ENCODE measurements around the gene TIMM13. TPM values are rescaled to one million over a fixed set of nuclear protein-coding genes. Genes with fewer than 3 reads are reported as not detected.

The TIMM13 gene
- total and polyA plus RNA-seq, 9 of the 15 experiments (the other 6 are each of a cell fraction or from before 2014, with no cell fraction given), result 17.6 to 215 (median 71.8) TPM

GRCh38 chr19:2455851-2456570 lies 28.6 kb upstream of the TIMM13 start (continued):
- TF ChIP-seq, protein P1, sequence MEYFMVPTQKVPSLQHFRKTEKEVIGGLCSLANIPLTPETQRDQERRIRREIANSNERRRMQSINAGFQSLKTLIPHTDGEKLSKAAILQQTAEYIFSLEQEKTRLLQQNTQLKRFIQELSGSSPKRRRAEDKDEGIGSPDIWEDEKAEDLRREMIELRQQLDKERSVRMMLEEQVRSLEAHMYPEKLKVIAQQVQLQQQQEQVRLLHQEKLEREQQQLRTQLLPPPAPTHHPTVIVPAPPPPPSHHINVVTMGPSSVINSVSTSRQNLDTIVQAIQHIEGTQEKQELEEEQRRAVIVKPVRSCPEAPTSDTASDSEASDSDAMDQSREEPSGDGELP (CRISPR knock-in tag; IDR thresholded peaks at IDR 0.05; ENCODE audit: borderline replicate concordance), result 0 out of 2 replicates have a peak, but pooled peaks have one; percentile 4
- TF ChIP-seq, protein P2, sequence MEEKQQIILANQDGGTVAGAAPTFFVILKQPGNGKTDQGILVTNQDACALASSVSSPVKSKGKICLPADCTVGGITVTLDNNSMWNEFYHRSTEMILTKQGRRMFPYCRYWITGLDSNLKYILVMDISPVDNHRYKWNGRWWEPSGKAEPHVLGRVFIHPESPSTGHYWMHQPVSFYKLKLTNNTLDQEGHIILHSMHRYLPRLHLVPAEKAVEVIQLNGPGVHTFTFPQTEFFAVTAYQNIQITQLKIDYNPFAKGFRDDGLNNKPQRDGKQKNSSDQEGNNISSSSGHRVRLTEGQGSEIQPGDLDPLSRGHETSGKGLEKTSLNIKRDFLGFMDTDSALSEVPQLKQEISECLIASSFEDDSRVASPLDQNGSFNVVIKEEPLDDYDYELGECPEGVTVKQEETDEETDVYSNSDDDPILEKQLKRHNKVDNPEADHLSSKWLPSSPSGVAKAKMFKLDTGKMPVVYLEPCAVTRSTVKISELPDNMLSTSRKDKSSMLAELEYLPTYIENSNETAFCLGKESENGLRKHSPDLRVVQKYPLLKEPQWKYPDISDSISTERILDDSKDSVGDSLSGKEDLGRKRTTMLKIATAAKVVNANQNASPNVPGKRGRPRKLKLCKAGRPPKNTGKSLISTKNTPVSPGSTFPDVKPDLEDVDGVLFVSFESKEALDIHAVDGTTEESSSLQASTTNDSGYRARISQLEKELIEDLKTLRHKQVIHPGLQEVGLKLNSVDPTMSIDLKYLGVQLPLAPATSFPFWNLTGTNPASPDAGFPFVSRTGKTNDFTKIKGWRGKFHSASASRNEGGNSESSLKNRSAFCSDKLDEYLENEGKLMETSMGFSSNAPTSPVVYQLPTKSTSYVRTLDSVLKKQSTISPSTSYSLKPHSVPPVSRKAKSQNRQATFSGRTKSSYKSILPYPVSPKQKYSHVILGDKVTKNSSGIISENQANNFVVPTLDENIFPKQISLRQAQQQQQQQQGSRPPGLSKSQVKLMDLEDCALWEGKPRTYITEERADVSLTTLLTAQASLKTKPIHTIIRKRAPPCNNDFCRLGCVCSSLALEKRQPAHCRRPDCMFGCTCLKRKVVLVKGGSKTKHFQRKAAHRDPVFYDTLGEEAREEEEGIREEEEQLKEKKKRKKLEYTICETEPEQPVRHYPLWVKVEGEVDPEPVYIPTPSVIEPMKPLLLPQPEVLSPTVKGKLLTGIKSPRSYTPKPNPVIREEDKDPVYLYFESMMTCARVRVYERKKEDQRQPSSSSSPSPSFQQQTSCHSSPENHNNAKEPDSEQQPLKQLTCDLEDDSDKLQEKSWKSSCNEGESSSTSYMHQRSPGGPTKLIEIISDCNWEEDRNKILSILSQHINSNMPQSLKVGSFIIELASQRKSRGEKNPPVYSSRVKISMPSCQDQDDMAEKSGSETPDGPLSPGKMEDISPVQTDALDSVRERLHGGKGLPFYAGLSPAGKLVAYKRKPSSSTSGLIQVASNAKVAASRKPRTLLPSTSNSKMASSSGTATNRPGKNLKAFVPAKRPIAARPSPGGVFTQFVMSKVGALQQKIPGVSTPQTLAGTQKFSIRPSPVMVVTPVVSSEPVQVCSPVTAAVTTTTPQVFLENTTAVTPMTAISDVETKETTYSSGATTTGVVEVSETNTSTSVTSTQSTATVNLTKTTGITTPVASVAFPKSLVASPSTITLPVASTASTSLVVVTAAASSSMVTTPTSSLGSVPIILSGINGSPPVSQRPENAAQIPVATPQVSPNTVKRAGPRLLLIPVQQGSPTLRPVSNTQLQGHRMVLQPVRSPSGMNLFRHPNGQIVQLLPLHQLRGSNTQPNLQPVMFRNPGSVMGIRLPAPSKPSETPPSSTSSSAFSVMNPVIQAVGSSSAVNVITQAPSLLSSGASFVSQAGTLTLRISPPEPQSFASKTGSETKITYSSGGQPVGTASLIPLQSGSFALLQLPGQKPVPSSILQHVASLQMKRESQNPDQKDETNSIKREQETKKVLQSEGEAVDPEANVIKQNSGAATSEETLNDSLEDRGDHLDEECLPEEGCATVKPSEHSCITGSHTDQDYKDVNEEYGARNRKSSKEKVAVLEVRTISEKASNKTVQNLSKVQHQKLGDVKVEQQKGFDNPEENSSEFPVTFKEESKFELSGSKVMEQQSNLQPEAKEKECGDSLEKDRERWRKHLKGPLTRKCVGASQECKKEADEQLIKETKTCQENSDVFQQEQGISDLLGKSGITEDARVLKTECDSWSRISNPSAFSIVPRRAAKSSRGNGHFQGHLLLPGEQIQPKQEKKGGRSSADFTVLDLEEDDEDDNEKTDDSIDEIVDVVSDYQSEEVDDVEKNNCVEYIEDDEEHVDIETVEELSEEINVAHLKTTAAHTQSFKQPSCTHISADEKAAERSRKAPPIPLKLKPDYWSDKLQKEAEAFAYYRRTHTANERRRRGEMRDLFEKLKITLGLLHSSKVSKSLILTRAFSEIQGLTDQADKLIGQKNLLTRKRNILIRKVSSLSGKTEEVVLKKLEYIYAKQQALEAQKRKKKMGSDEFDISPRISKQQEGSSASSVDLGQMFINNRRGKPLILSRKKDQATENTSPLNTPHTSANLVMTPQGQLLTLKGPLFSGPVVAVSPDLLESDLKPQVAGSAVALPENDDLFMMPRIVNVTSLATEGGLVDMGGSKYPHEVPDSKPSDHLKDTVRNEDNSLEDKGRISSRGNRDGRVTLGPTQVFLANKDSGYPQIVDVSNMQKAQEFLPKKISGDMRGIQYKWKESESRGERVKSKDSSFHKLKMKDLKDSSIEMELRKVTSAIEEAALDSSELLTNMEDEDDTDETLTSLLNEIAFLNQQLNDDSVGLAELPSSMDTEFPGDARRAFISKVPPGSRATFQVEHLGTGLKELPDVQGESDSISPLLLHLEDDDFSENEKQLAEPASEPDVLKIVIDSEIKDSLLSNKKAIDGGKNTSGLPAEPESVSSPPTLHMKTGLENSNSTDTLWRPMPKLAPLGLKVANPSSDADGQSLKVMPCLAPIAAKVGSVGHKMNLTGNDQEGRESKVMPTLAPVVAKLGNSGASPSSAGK (IDR thresholded peaks at IDR 0.05), result no peak
- TF ChIP-seq MTF1 (CRISPR knock-in tag; IDR thresholded peaks at IDR 0.05; ENCODE audit: borderline replicate concordance) (no peak), GABPA (tag; conservative IDR thresholded peaks at IDR 0.05; ENCODE audit: low read depth) (no peak), BCOR (IDR thresholded peaks at IDR 0.05) (no peak), MAZ (CRISPR knock-in tag; conservative IDR thresholded peaks at IDR 0.05 in 1 of 2, IDR thresholded peaks at IDR 0.05 in 1 of 2) (0 out of 4 replicates have a peak, but pooled peaks of 1 of the 2 experiments have one; percentile 6), CXXC5 (CRISPR knock-in tag; IDR thresholded peaks at IDR 0.05) (no peak), HNRNPL (IDR thresholded peaks at IDR 0.05; ENCODE audit: low read depth, low read length) (no peak), ZNF436 (CRISPR knock-in tag; IDR thresholded peaks at IDR 0.05) (no peak), RFX1 (IDR thresholded peaks at IDR 0.05) (no peak), FOXJ2 (tag; IDR thresholded peaks at IDR 0.05) (no peak), YBX1 (IDR thresholded peaks at IDR 0.05) (no peak)
- TF ChIP-seq, protein P3, sequence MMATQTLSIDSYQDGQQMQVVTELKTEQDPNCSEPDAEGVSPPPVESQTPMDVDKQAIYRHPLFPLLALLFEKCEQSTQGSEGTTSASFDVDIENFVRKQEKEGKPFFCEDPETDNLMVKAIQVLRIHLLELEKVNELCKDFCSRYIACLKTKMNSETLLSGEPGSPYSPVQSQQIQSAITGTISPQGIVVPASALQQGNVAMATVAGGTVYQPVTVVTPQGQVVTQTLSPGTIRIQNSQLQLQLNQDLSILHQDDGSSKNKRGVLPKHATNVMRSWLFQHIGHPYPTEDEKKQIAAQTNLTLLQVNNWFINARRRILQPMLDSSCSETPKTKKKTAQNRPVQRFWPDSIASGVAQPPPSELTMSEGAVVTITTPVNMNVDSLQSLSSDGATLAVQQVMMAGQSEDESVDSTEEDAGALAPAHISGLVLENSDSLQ (IDR thresholded peaks at IDR 0.05), result peak; percentile 73

Data from K562 (cell line).